OCI-LY7 (cell line): ENCODE data around the gene ZSWIM2. TPM values are rescaled to one million over a fixed set of nuclear protein-coding genes. Genes with fewer than 3 reads are reported as not detected.

Experiments
- BruUV-seq: library from RNA; stranded (reverse); fragments of 400-500 nt; replicated peaks from 2 replicates; lab custom pipeline; 2021; lab: Mats Ljungman, UMichigan
- CTCF ChIA-PET: fragments of 300-600 bp; sonication (Branson Sonifier 250); formaldehyde crosslinking; loops from one replicate; lab custom pipeline; 2022; ENCODE audit warnings: antibody characterized with exemption; ENCODE audit not compliant: unreplicated experiment; lab: Charles Lee
- POLR2A ChIA-PET: fragments of 300-600 bp; sonication (Branson Sonifier 250); formaldehyde crosslinking; loops from one replicate; lab custom pipeline; 2022; ENCODE audit warnings: antibody characterized with exemption; lab: Charles Lee
- DNase-seq: peaks from one replicate; pipeline ENCODE4 v3.0.0-alpha.2; 2015; ENCODE audit warnings: low spot score
- H2AFZ ChIP-seq: fragments of 200-600 bp; sonication (generic), shearing (Covaris generic); 2 replicates; pipeline ENCODE4 v1.6.1; 2014; ENCODE audit warnings: mild to moderate bottlenecking, antibody characterized with exemption, low read length, moderate library complexity
- H3K27ac ChIP-seq: fragments of 200-600 bp; sonication (generic); 2 replicates; pipeline ENCODE4 v1.5.1; 2014; ENCODE audit warnings: mixed run types, low read depth, mild to moderate bottlenecking, moderate library complexity, low read length, inconsistent platforms; ENCODE audit not compliant: poor library complexity, severe bottlenecking
- H3K36me3 ChIP-seq: fragments of 200-600 bp; sonication (generic); 2 replicates; pipeline ENCODE4 v1.6.1; 2014; ENCODE audit warnings: mild to moderate bottlenecking, antibody characterized with exemption, low read length, moderate library complexity, mixed read lengths; ENCODE audit not compliant: insufficient read depth
- H3K4me1 ChIP-seq: fragments of 200-600 bp; sonication (generic); 2 replicates; pipeline ENCODE4 v1.5.1; 2014; ENCODE audit warnings: mild to moderate bottlenecking, low read length; ENCODE audit not compliant: insufficient read depth, poor library complexity, severe bottlenecking
- H3K4me2 ChIP-seq: fragments of 200-600 bp; sonication (generic); 2 replicates; pipeline ENCODE4 v1.6.1; 2014; ENCODE audit warnings: mild to moderate bottlenecking, low read length
- H3K4me3 ChIP-seq: fragments of 200-600 bp; sonication (generic); 2 replicates; pipeline ENCODE4 v1.5.1; 2014; ENCODE audit warnings: mild to moderate bottlenecking, low read depth, low read length; ENCODE audit not compliant: poor library complexity, severe bottlenecking
- H3K79me2 ChIP-seq: fragments of 200-600 bp; sonication (generic); 2 replicates; pipeline ENCODE4 v1.6.1; 2016; ENCODE audit warnings: low read depth, mild to moderate bottlenecking, low read length, moderate library complexity, mixed read lengths; ENCODE audit not compliant: insufficient read depth
- H3K9me2 ChIP-seq: fragments of 200-600 bp; sonication (generic); 2 replicates; pipeline ENCODE4 v1.6.1; 2016; ENCODE audit warnings: mild to moderate bottlenecking, low read length, mixed read lengths; ENCODE audit not compliant: insufficient read depth
- H3K9me3 ChIP-seq: fragments of 200-600 bp; sonication (generic); 2 replicates; pipeline ENCODE4 v1.6.1; 2014; ENCODE audit warnings: mild to moderate bottlenecking, mixed run types, low read length, mixed read lengths
- H4K20me1 ChIP-seq: fragments of 200-600 bp; sonication (generic); 2 replicates; pipeline ENCODE4 v1.6.1; 2014; ENCODE audit warnings: mild to moderate bottlenecking, antibody characterized with exemption, low read length, moderate library complexity, mixed read lengths; ENCODE audit not compliant: insufficient read depth
- CTCF ChIP-seq: fragments of 200-600 bp; sonication (generic); conservative IDR thresholded peaks from 2 replicates; pipeline ENCODE4 v1.5.1; 2014; ENCODE audit warnings: mild to moderate bottlenecking, antibody characterized with exemption, low read length, moderate library complexity, mixed read lengths
- EZH2phosphoT487 ChIP-seq: fragments of 200-600 bp; sonication (generic); IDR thresholded peaks from 2 replicates; pipeline ENCODE4 v1.6.1; 2018; ENCODE audit warnings: low read depth, borderline replicate concordance, mild to moderate bottlenecking, mixed run types, antibody characterized with exemption, low read length, moderate library complexity, mixed read lengths
- intact Hi-C: fragments of 100-400 bp; cut with micrococcal nuclease; formaldehyde crosslinking; loops from one replicate; pipeline ENCODE4 v1.10.0; 2022; ENCODE audit not compliant: unreplicated experiment
- total RNA-seq, 2 experiments: library from RNA; depleted of rRNA in 1 of 2; stranded (reverse); fragments of >200 nt in 1 of 2; shearing (Covaris generic) in 1 of 2; gene quantifications; 2 replicates each; pipeline ENCODE4 v1.2.3, GENCODE V29; 2014 to 2022

The ZSWIM2 gene
- total RNA-seq, 2 experiments from 2014 or later, result not detected

- intact Hi-C loops, result no loop called here
- CTCF ChIA-PET, result no interaction called here
Measured at GRCh38 chr2:186881660-186882059, 32.7 kb upstream of the ZSWIM2 start.

DNA sequence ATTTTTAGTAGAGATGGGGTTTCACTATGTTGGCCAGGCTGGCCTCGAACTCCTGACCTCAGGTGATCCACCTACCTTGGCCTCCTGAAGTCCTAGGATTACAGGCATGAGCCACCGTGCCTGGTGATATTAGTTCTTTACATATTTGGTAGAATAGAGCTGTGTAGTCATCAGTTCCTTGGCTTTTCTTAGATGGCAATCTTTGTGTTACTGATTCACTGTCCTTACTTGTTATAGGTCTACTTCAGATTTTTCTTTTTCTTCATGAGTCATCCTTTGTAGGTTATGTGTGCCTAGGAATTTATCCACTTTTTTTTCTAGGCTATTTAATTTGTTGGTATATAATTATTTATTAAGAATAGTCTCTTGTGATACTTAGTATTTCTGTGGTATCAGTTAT lies 30.3 kb upstream of the ZSWIM2 start:
- Histone ChIP-seq H3K4me1 (no peaks in the 10 kb centered on the region), H3K79me2 (no peaks in the 10 kb centered on the region), H3K4me2 (no peak overlapping the region), H3K9me3 (no peaks in the 10 kb centered on the region; the same call in 1 of the 2 replicates), H2AFZ (no peak overlapping the region), H3K9me2 (0 out of 2 replicates have a peak, but pooled peaks cover 3% of the 10 kb centered on the region), H3K36me3 (no peaks in the 10 kb centered on the region), H3K4me3 (no peak overlapping the region), H3K27ac (no peak overlapping the region), H4K20me1 (no peaks in the 10 kb centered on the region)
- CTCF ChIA-PET, result no interaction called here
- BruUV-seq, result no TSS peak
- POLR2A ChIA-PET, result no interaction called here
- intact Hi-C loops, result no loop called here
- no peak for TF ChIP-seq CTCF
- no peak for TF ChIP-seq EZH2phosphoT487
- DNase-seq, result no peak

More at GRCh38 chr2:186881660-186882059, 32.7 kb upstream of the ZSWIM2 start:
- Histone ChIP-seq H3K9me3 (no peaks in the 10 kb centered on the region; the same call in 1 of the 2 replicates), H3K27ac (no peak overlapping the region), H2AFZ (no peak overlapping the region), H3K4me1 (no peaks in the 10 kb centered on the region), H3K36me3 (no peaks in the 10 kb centered on the region), H3K4me2 (no peak overlapping the region), H3K79me2 (no peaks in the 10 kb centered on the region), H3K4me3 (no peak overlapping the region), H4K20me1 (no peaks in the 10 kb centered on the region), H3K9me2 (0 out of 2 replicates have a peak, but pooled peaks cover 3% of the 10 kb centered on the region)
- TF ChIP-seq EZH2phosphoT487 (no peak), CTCF (no peak)
- no peak for DNase-seq
- POLR2A ChIA-PET, result no interaction called here
- no TSS peak for BruUV-seq

DNA sequence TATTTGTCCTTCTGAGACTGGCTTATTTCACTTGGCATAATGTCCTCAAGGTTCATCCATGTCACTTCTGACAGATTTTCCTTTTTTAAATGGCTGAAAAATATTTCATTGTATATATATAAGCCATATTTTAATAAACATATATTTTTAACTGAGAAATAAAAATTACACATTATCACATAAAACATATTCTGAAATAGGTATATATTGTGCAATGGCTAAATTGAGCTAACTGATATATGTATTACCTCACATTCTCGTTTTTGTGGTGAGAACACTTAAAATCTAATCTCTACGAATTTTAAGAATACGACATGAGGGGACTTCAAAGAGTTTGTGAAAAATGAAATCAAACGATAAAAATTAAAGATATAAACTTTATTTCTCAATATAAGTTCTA lies 25.7 kb upstream of the ZSWIM2 start:
- ChIA-PET POLR2A (no interaction called here), CTCF (no interaction called here)
- Histone ChIP-seq H3K79me2 (no peaks in the 10 kb centered on the region), H3K9me2 (no peaks in the 10 kb centered on the region), H2AFZ (no peak overlapping the region), H3K4me1 (no peaks in the 10 kb centered on the region), H3K4me3 (no peak overlapping the region), H3K9me3 (no peaks in the 10 kb centered on the region), H3K36me3 (no peaks in the 10 kb centered on the region), H4K20me1 (no peaks in the 10 kb centered on the region), H3K27ac (no peak overlapping the region), H3K4me2 (no peak overlapping the region)
- intact Hi-C loops, result no loop called here
- no peak for TF ChIP-seq EZH2phosphoT487
- no peak for TF ChIP-seq CTCF
- no peak for DNase-seq
- BruUV-seq, result no TSS peak
